ENCODE data around the gene DNAJC30. TPM values are rescaled to one million over a fixed set of nuclear protein-coding genes. Genes with fewer than 3 reads are reported as not detected.
A peak's percentile ranks its signal among the peaks of the same experiment; 100 is the strongest.
"Not testable (repeated sequence)": the region's sequence is repeated elsewhere in the genome, so short reads cannot be mapped to it uniquely, and the experiment has no call there.

DNAJC30 gene
- total RNA-seq, 1 donor from 2014 or later = 14.7 TPM

DNA sequence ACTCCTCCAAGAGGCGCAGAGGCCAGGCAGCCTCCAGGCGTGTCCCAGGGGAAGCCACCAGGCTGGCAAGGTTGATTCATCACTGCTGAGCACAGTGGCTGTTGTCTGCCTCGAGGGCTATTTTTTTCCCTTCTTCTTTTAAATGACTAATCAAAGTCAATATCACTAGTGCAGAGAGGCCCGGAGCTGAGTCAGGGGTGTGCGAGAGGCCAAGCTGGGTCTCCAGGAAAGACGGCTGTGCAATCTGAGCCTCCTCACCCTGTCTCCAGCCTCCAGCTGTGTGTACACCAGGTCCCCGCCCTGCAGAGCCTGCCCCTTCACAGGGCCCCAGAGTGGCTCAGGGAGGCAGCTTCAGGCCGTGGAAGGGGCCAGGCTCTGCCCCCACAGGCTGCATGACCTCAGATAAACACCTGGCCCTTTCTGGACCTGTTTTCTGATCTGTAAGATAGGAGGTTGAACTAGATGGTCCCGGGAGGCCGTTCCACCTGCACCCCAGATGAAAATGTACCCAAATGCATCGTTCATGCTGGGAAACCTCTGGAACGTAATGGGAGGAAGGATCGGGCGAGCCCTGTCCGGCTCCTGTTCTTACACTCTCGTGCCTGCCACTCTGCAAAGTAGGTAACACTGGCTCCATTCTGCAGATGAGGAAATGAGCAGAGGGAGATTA lies 32.5 kb upstream of the DNAJC30 start:
- peaks cover 18% of the 10 kb centered on the region for H3K4me1 Mint-ChIP-seq (ENCODE audit: unreplicated experiment)
- H3K36me3 Mint-ChIP-seq = no peaks in the 10 kb centered on the region
- no peak for TF ChIP-seq CTCF (conservative IDR thresholded peaks at IDR 0.05)
- no peak for DNase-seq (ENCODE audit: extremely low spot score, unreplicated experiment)
- no peaks in the 10 kb centered on the region for H3K9me3 Mint-ChIP-seq
- H3K27me3 Mint-ChIP-seq = peaks cover 5% of the 10 kb centered on the region
- H3K4me3 Mint-ChIP-seq = peak overlapping the region; percentile 75
- peak overlapping the region; percentile 80 for H3K27ac Mint-ChIP-seq

DNA sequence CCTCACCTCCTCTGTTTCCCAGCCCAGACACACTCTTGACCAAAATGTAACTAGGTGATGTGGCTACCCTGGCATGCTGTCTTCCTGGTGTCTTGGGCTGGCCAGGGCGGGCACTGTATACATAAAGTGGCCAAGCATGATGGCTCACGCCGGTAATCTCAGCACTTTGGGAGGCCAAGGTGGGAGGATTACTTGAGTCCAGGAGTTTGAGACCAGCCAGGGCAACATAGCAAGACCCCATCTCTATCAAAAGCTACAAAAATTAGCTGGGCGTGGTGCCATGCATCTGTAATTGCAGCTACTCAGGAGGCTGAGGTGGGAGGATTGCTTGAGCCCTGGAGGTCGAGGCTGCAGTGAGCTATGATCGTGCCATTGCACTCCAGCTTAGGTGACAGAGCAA lies 30.1 kb upstream of the DNAJC30 start:
- H3K9me3 Mint-ChIP-seq; H3K4me3 Mint-ChIP-seq; H3K36me3 Mint-ChIP-seq; H3K27me3 Mint-ChIP-seq; H3K27ac Mint-ChIP-seq; DNase-seq (ENCODE audit: extremely low spot score, unreplicated experiment): not testable (repeated sequence)
- H3K4me1 Mint-ChIP-seq (ENCODE audit: unreplicated experiment) = peaks cover 18% of the 10 kb centered on the region

- peaks cover 14% of the 10 kb centered on the region for H3K4me1 Mint-ChIP-seq (ENCODE audit: unreplicated experiment)
- TF ChIP-seq CTCF (conservative IDR thresholded peaks at IDR 0.05) = no peak
- no peak for DNase-seq (ENCODE audit: extremely low spot score, unreplicated experiment)
- no peaks in the 10 kb centered on the region for H3K27me3 Mint-ChIP-seq
- no peaks in the 10 kb centered on the region for H3K36me3 Mint-ChIP-seq
- H3K27ac Mint-ChIP-seq = no peak overlapping the region
- no peaks in the 10 kb centered on the region for H3K9me3 Mint-ChIP-seq
- no peak overlapping the region for H3K4me3 Mint-ChIP-seq
These were observed 29.5 kb upstream of the DNAJC30 start for GRCh38 chr7:73712773-73713172.

GRCh38 chr7:73708961-73709549 lies 25.8 kb upstream of the DNAJC30 start:
- no peaks in the 10 kb centered on the region for H3K27me3 Mint-ChIP-seq
- H3K9me3 Mint-ChIP-seq = no peaks in the 10 kb centered on the region
- H3K4me1 Mint-ChIP-seq (ENCODE audit: unreplicated experiment) = no peaks in the 10 kb centered on the region
- H3K36me3 Mint-ChIP-seq = no peaks in the 10 kb centered on the region
- no peak for TF ChIP-seq CTCF (conservative IDR thresholded peaks at IDR 0.05)
- H3K4me3 Mint-ChIP-seq = no peak overlapping the region
- no peak overlapping the region for H3K27ac Mint-ChIP-seq
- no peak for DNase-seq (ENCODE audit: extremely low spot score, unreplicated experiment)

- TF ChIP-seq CTCF (conservative IDR thresholded peaks at IDR 0.05) = no peak
- Mint-ChIP-seq H3K27me3 (no peaks in the 10 kb centered on the region), H3K36me3 (peaks cover 2% of the 10 kb centered on the region), H3K9me3 (no peaks in the 10 kb centered on the region), H3K27ac (no peak overlapping the region), H3K4me1 (ENCODE audit: unreplicated experiment) (peaks cover 3% of the 10 kb centered on the region), H3K4me3 (no peak overlapping the region)
- no peak for DNase-seq (ENCODE audit: extremely low spot score, unreplicated experiment)
These were observed 23.9 kb upstream of the DNAJC30 start for GRCh38 chr7:73707045-73707631.
